A549 treated with CORT108297 at 1 μM for 4 hours (cell line): ENCODE data around the gene GATC. TPM values are rescaled to one million over a fixed set of nuclear protein-coding genes. Genes with fewer than 3 reads are reported as not detected.

Source experiments
- total RNA-seq: library from RNA; stranded (reverse); fragments of 200-300 nt; extraction: Qiagen RNA extraction; gene quantifications from 5 replicates; pipeline ENCODE4 v1.2.3, GENCODE V29; 2022

The GATC gene, protein sequence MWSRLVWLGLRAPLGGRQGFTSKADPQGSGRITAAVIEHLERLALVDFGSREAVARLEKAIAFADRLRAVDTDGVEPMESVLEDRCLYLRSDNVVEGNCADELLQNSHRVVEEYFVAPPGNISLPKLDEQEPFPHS
- 22.6 to 26.1 TPM (median 25.3 TPM) in 5 replicates for total RNA-seq

DNA sequence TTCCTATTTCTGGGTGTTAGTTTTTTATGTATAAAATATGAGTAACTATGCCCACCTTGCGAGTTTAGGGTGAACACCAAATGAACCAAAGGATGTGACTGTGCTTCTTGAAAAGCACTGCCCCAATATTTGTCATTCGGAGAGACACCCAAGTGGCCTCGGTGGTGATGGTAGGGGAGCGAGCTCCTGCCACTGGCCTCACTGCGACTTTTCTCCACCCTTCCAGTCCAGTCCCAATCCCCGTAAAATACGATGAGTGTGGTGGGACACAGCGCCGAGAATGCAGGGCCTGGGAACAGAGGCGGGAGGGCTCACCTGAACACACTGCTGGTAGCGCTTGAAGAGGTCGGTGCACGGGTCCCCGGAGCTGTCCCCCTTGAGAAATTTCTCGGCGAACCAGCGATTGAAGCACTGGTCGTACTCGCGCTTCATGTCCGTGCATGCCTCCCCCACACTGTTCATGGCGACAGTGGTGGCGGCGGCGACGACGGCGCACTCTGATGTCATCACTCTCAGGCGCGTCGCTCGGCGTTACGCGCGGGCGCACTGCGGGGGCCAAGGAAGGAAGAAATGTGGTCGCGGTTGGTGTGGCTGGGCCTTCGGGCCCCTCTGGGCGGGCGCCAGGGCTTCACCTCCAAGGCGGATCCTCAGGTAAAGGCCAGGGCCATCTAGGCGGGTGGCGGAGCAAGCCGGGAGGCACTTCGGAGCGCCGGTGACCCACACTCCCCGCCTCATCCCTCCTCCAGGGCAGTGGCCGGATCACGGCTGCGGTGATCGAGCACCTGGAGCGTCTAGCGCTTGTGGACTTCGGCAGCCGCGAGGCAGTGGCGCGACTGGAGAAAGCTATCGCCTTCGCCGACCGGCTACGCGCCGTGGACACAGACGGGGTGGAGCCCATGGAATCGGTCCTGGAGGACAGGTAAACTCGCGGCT lies at the start of gene GATC, which contains the start of gene TRIAP1:
GATC (plus strand) TSS at position 534 of the 933 bp plus-strand sequence; CDS start at position 571, 37 bp downstream.
TRIAP1 (minus strand) TSS at position 474 of the 933 bp plus-strand sequence; CDS start at position 462, 12 bp downstream.

DNA sequence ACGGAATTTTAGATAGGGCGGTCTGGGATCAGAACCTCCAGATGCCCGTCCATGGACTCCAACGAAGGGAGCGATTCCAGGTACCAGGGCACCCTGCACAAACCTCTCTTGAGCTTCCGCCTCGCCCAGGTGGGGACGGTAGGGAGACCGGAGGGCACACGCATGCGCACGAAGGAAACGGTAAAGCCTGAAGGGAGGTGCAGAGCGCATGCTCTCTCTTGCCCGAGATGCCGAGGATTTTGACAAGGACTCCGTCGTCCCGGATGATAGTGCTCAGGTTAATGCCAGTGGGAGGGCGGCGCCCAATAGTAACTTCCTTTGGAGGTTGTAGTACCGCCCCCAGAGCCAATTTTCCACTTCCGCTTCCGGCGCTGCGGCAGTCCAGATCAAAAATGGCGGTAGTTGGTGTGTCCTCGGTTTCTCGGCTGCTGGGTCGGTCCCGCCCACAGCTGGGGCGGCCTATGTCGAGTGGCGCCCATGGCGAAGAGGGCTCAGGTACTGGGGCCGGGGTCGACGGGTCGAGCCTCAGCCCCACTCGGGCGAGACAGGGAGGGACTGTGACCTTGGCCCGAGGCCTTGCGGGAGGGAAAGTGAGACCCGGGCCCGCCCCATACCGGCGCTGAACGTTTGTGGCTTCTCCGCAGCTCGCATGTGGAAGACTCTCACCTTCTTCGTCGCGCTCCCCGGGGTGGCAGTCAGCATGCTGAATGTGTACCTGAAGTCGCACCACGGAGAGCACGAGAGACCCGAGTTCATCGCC lies 8.3 kb upstream of the GATC start, which contains the start of gene COX6A1:
COX6A1 (plus strand) TSS at position 379 of the 760 bp plus-strand sequence; CDS start at position 393, 14 bp downstream.

DNA sequence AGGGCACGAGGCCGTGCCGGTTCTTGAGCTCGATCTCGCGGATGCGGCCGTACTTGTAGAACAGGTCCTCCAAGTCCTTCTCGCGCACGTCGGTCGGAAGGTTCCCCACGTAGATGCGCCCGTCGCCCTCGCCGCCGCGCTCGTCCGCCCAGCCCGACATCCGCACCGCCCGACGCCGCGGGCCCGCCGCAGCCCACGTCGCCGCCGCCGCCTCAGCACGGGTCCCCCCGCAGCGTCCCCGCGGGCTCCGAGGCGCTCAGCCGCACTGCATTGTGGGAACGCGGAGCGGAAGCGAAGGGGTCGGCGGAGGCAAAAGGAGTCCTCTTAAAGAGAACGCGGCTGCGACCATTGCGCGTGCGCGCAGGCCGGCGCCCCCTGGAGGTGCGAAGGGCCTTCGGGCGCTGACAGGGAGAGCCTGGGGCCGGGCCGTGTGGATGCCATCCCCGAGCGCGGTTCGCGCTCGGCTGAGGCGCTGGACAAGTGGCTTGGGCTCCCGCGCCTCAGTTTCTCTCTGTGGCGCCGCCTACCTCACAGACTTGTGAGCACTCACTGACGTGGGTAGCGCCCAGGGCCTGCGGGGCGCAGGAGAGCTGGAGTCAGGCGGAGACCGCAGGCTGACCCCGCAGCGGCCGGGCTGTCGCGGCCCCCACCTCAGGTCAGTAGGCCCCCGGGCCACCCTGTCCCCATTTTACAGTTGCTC lies 23.4 kb downstream of the GATC start, which contains the start of gene SRSF9:
SRSF9 (minus strand) TSS at position 299 of the 700 bp plus-strand sequence; CDS start at position 160, 139 bp downstream.

DNA sequence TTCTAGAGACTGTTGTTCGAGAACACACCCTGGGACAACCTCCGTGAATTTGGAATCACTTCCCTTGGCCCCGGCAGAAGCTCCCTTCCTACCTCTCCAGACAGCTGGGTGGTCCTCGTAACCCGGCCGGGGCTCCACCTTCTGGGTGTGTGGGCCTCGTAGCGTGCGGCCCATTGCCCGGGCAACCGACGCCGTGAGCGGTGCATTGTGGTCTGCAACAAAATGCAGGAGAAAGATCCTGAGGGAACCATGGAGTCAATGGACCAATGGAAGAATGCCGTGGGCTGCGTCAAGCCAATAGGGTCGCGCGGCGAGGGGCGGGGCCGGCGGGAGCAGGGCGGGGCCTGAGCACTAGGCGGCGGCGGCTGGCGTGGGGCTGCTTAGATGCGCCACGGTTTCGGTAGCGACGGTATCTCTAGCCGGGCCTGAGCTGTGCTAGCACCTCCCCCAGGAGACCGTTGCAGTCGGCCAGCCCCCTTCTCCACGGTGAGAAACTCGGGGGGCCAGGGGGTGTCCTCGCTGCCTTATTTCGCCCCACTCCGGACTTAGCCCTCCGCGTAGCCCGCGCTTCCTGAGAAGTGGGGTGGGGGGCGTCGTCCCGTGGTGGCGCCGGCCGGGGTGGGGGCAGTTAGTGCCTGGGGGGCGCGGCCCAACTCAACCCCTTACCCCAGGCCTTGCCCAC lies 49.6 kb downstream of the GATC start, which contains the start of gene DYNLL1:
DYNLL1 (plus strand) TSS at position 383 of the 682 bp plus-strand sequence. CDS start 309 bp downstream, outside the sequence.

Other genes starting within 250 kb of the GATC start
- gene RPLP0, start 245.3 kb upstream of the GATC start, total RNA-seq: 3,500 to 3,597 TPM (median 3,574 TPM) in 5 replicates
- 162 to 192 TPM (median 177 TPM) in 5 replicates for gene PXN, start 180.7 kb upstream of the GATC start, total RNA-seq
- gene RNU4-2, start 154.5 kb upstream of the GATC start, total RNA-seq: not detected in 5 replicates
- not detected in 5 replicates for gene RNU4-1, start 153.2 kb upstream of the GATC start, total RNA-seq
- 0.79 to 0.96 TPM (median 0.89 TPM) in 5 replicates for gene SIRT4, start 144.1 kb upstream of the GATC start, total RNA-seq
- gene PLA2G1B, start 118.7 kb upstream of the GATC start, total RNA-seq: 0.24 TPM in 1 of 5 replicates, not detected in the others
- 1.1 to 1.4 TPM (median 1.2 TPM) in 5 replicates for gene MSI1, start 77.3 kb upstream of the GATC start, total RNA-seq
- gene COX6A1, start 8.3 kb upstream of the GATC start, total RNA-seq: 710 to 890 TPM (median 854 TPM) in 5 replicates
- 72.6 to 91.5 TPM (median 74.1 TPM) in 5 replicates for gene TRIAP1, start 60 bp upstream of the GATC start, total RNA-seq
- gene SRSF9, start 23.3 kb downstream of the GATC start, total RNA-seq: 181 to 225 TPM (median 215 TPM) in 5 replicates
- 628 to 767 TPM (median 649 TPM) in 5 replicates for gene DYNLL1, start 49.7 kb downstream of the GATC start, total RNA-seq
- gene COQ5, start 82.7 kb downstream of the GATC start, total RNA-seq: 27.2 to 30.9 TPM (median 27.9 TPM) in 5 replicates
- gene RNF10, start 87.9 kb downstream of the GATC start, total RNA-seq: 99.3 to 116 TPM (median 102 TPM) in 5 replicates
- gene POP5, start 135.0 kb downstream of the GATC start, total RNA-seq: 50.7 to 58.4 TPM (median 51.9 TPM) in 5 replicates
- 0.08 to 0.28 TPM (median 0.25 TPM) in 5 replicates for gene CABP1, start 194.2 kb downstream of the GATC start, total RNA-seq
- gene MLEC, start 240.7 kb downstream of the GATC start, total RNA-seq: 82.8 to 102 TPM (median 87.8 TPM) in 5 replicates